NCI-H446 (cell line): Measurements from ENCODE around the gene LCN9.
"Not testable (repeated sequence)": the region's sequence is repeated elsewhere in the genome, so short reads cannot be mapped to it uniquely, and the experiment has no call there.

ENCODE experiments used
- DNase-seq, 2 experiments: peaks; one replicate each; lab custom pipeline; 2025; lab: John Stamatoyannopoulos, UW

The LCN9 gene

DNA sequence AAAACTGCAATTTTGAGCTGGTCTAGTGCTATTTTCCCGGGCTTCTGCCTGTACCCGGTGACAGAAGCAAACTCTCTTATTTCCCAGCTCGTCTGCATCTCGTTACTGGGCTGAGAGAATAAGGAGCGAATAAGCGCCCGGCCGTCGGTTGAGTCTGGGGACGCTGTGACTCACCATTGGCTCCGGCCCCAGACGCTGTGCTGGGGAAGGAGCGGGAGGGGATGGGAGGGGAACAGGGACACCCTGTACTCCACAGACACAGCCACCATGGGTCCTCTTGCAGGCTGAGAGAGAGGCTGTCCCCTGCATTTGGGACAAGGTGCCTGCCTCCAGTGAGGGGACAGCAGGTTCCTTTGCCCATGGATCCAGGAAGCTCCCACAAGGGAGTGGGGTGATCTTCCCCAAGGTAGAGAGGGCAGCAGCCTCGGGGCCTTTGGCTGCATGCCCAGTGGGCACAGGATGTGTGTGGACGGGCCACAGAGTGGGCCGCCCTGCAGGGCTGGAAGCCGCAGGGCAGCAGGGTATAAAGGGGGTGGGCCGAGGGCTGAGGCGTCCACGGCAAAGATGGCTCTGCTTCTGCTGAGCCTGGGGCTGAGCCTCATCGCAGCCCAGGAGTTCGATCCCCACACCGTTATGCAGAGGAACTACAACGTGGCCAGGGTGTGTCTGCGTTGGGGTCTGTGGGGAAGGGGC, at the start of gene LCN9:
TSS of gene LCN9 (plus strand) at position 552 of the 693 bp plus-strand sequence. CDS start at position 565, 13 bp downstream.
- DNase-seq = no peak

- DNase-seq = no peak
Observed at GRCh38 chr9:135613946-135614805, 48.9 kb upstream of the LCN9 start.

- DNase-seq = no peak
Observed at GRCh38 chr9:135614821-135615665, 48.1 kb upstream of the LCN9 start.

DNA sequence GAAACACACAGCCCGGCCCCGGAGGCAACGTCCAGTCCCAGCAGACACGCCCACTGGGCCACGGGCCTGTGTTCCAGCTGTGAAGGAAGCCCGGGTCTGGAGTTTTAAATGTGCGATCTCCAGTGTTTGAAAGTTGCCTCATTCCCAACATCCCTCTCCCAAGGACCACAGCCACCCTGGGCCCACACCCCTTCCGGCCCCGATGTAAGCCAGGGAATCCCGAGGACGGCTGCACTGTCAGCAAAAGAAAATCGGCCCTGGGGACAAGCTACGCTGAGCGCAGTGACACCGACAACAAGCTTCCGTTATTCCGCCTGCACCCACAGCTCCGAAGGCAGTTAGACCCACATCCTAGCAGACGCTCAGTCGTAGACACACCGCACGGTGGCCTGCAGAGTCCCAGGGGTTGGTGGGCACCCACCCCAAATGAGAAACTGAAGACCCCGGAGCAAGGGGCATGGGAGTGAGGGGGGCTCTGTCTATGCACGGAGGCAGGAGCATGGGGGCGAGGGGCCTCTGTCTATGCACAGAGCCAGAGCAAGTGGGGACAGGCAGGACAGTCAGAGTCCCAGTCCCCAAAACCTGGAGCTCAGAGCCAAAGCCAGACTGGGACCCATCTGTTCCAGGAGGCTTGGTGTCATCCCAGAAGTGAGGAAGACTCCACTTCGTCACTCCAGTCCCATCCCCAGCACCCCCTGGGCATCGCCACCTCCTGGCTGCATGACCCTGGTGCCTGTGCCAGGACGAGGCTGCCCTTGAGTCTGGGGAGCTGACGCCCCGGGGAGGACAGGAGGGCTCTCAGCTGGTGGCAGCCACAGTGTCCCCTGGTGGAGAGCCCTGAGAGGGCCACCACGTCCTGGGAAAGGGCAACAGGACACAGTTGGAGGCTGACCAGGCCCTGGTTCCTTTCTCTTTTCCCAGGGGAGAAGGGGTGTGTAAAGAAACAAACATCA, 47.2 kb upstream of the LCN9 start:
- no peak for DNase-seq

DNA sequence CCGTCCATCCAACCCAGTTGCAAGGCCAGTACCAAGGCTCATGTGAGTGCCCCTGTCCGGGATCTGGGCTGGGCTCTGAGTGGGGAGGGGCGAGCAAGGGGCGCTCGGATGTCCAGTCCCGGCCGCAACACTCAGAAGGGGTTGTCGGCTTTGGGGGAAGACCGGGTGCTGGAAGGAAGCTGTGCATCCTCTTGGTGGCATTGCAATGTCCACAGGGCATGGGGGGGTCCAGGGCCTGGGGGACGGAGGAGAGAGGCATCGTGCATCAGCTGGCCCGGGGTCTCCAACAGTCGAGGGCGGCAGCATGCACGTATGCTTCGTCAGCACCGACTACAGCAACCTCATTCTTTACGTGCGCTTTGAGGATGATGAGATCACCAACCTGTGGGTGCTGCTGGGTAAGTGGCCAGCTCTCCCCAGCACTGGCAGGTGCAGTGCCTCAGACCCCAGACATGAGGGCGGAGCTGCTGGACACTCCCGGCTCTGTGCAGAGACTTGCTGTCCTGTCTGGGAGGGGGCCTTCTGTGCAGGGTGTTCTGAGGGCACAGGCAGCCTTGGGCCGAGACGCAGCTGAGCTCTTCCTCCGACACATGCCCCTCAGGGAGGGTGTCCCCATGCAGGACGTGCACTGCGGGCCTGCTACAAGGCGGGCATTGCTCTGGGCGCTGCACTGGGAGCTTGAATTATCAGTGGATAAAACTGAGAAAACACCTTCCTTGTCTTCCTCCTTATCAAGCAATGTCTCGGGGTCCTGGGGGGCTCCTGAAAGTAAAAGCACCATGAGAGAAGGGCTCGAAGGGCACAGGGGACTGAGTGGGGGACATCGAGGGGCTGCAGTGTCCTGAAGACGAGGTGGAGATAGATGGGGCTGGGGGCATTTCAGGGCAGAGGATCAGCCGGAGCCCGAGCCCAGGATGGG, 46.2 kb upstream of the LCN9 start:
- no peak for DNase-seq

- no peak for DNase-seq
Observed at GRCh38 chr9:135617538-135617900, 45.6 kb upstream of the LCN9 start.

DNA sequence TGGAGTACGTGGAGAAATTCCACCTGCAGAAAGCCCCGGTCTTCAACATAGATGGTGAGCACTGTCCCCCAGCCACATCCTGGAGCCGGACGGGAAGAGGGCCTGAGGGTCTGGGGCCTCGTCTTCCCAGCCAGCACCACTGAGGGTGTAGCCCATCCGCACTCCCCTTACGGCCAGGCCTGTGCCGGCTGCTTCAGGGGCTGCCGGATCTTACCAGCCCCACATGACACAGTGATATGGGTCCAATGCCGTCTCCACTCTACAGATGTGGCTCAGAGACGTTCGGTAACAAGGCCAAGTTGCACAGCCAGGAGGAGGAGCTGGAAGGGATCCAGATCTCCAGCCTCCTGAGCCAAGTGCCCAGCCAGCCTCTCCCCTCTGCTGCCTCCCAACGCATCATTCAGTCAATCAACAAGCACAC, 45.1 kb upstream of the LCN9 start:
- DNase-seq = no peak

- DNase-seq = no peak
Observed at GRCh38 chr9:135618866-135619598, 44.1 kb upstream of the LCN9 start.

- no peak for DNase-seq
Observed at GRCh38 chr9:135619599-135619886, 43.6 kb upstream of the LCN9 start.

GRCh38 chr9:135620558-135620957, 42.6 kb upstream of the LCN9 start:
- no peak for DNase-seq

DNA sequence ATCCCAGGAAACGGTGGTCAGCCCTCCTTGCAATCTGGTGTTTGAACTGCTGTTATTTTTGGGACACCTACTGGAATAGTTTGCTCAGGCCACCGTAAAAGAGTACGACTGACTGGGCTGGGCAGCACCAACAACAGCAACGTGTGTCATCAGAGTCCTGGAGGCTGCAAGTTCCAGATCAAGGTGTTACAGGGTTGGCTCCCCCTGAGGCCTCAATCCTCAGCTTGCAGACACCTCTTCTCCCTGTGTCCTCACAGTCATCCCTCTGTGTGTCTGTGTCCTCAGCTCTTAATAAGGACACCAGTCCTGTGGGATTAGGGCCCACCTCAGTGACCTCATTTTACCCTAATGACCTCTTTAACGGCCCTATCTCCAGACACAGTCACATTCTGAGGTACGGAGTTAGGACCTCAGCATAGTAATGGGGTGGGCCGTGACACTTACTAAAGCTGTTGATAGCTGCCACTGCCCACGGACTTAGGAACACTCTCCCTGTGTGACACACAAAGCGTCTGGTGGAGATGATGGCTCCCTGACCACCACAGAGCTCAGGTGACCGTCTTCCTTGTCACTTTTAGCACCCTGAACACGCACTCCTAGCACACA, 40.6 kb upstream of the LCN9 start:
- no peak for DNase-seq

DNA sequence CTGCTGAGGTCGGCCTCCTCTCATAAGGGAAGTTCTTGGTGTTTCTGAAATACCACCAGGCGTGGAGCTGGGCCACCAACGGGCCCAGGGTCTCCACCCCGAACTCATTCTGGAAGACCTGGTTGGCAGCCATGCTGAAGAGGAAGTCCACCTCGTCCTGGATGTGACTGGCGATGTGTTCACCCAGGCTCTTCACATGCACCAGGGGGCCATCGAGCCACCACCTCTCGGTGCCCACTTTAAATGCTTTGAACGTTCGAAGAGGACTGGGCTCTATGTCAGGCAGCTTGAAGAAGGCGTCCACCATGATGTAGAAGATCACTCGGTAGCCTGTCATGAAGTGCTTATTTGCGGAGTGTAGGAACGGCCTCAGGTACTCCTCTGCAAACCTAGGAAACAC, 38.8 kb upstream of the LCN9 start:
- DNase-seq = no peak

- DNase-seq = no peak
Observed at GRCh38 chr9:135632841-135633240, 30.3 kb upstream of the LCN9 start.

- not testable (repeated sequence) for DNase-seq
Observed at GRCh38 chr9:135636930-135637530, 26.1 kb upstream of the LCN9 start.

DNA sequence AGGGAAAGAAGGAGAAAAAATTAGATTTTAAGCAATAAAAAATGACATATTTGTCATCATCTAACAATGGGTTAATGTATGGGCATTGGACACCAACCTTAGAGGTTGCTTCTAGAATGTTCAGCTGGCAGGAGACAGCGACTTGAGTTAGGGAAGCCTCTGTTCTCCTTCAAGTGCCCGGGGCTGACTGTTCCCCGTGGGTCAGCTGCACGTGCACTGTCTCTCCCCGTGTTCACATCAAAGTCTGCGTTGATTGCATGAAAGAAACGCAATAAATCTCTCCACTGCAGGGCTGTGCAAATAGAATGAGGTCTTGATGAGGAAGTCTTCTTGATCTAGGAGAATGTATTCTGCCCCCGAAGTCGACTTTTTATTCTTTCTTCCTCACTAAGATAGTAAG, 23.9 kb upstream of the LCN9 start, which contains the start of gene GLT6D1:
TSS of gene GLT6D1 (minus strand) at position 345 of the 400 bp plus-strand sequence. CDS start 353 bp downstream, outside the sequence.
- no peak for DNase-seq

- no peak for DNase-seq
Observed at GRCh38 chr9:135641047-135641446, 22.1 kb upstream of the LCN9 start.

GRCh38 chr9:135641745-135642144, 21.4 kb upstream of the LCN9 start:
- no peak for DNase-seq

GRCh38 chr9:135644631-135645218, 18.4 kb upstream of the LCN9 start:
- no peak for DNase-seq
